ENCODE results near the gene ICOS. TPM values are rescaled to one million over a fixed set of nuclear protein-coding genes. Genes with fewer than 3 reads are reported as not detected.
"Not testable (repeated sequence)": the region's sequence is repeated elsewhere in the genome, so short reads cannot be mapped to it uniquely, and the experiment has no call there.

The ICOS gene
- total RNA-seq, 2 experiments from 2014 or later: 187 to 190 TPM

DNA sequence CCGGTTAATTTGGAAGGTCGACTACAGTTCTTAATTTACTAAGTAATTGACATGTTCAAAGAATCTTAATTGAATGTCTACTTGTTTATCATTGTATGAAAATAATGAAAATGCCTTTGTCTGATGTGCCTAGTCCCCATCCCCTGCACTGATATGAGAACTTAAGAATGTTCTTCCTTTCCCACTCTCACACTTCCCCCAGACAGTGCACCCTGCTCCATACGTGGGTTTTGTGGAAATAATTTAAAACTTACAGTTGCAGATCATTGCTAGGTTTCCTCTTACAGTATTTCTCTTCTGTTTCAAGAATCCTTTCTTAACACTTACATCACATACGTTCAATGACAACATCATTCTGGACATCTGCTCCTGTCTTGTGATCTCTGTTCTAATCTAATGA is 3.5 kb downstream of the ICOS start:
- Mint-ChIP-seq H3K4me1 (ENCODE audit: low read depth) (peaks cover 45% of the 10 kb centered on the region), H3K4me3 (peak overlapping the region; percentile 97), H3K9me3 (no peaks in the 10 kb centered on the region), H3K36me3 (peaks cover 82% of the 10 kb centered on the region), H3K27me3 (no peaks in the 10 kb centered on the region), H3K27ac (peak overlapping the region; percentile 97)
- POLR2A ChIA-PET: interaction anchor here (0.6 to 7.6 kb wide), 11 partner anchors 9 to 233 kb away, joined by 3 to 188 read pairs (median 19); partner anchors contain the start of genes CD28 and CTLA4
- no peak for DNase-seq
- intact Hi-C loops (cut with micrococcal nuclease): loop anchor here (2.0 kb wide), 1 partner anchor 33 kb away; no protein-coding TSS in a partner anchor
- CTCF ChIA-PET: no interaction called here

DNA sequence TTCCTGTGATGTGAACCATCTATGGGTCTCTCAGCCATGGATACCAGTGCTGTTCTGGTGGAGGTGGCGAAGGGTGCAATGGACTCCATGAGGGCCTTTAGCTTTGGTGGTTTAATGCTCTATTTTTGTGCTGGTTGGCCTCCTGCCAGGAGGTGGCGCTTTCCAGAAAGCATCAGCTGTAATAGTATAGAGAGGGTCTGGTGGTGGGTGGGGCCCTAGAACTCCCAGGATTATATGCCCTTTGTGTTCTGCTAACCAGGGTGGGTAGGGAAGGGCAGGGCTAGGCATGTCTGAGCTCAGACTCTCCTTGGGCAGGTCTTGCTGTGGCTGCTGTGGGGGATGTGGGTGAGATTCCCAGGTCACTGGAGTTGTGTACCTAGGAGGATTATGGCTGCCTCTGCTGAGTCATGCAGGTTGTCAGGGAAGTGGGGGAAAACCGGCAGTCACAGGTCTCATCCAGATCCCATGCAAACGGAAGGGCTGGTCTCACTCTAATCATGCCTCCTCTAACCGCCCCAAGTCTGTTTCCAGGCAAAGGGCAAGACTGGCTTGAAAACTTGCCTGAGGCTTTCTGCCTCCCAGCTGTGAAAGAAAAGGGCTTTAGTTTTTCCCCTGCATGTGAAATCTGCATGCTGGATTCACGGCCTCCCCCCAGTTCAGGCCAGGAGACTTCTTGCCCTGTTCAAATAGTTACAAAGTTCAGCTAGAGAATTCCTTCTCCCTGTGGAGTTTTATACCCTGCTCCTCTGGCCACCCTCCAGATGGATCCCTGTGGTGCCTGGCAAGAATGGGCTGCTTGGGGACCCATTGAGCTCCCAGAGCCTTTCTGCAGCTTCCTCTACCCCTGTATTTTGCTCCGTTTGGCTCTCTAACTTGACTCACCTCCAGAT is 7.2 kb downstream of the ICOS start:
- intact Hi-C loops (cut with micrococcal nuclease); H3K9me3 Mint-ChIP-seq; H3K27me3 Mint-ChIP-seq: not testable (repeated sequence)
- Mint-ChIP-seq H3K36me3 (peaks cover 90% of the 10 kb centered on the region), H3K27ac (peak overlapping the region; percentile 97), H3K4me1 (ENCODE audit: low read depth) (peaks cover 66% of the 10 kb centered on the region), H3K4me3 (peak overlapping the region; percentile 81)
- ChIA-PET POLR2A (interaction anchor here (0.9 to 8.1 kb wide), 10 partner anchors 9 to 237 kb away, joined by 3 to 55 read pairs (median 8); partner anchors contain the start of genes CD28 and CTLA4), CTCF (interaction anchor here (0.5 to 3.2 kb wide), 12 partner anchors 9 to 107 kb away, joined by 3 to 9 read pairs (median 4); no protein-coding TSS in a partner anchor)
- DNase-seq: peak; percentile 71

DNA sequence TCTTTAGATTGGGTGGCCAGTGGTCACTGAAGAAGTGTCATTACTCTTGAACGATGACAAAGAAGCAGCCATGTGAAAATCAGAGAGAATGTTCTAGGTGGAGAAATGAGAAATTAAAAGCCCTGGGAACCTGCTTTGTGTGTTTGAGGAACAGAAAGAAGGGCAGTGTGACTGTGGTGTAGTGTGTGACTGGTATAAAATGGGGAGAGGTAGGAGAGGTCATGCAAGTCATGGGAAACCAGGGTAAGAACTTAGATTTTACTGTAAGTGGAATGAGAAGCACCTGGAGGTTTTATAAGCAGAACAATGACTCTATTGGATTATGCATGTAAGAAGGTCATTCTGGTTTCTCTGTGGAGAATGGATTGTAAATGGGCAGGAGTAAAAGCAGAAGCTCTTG is 12.2 kb downstream of the ICOS start:
- intact Hi-C loops (cut with micrococcal nuclease): loop anchor here (1.0 kb wide), 1 partner anchor 7 kb away; no protein-coding TSS in a partner anchor

DNA sequence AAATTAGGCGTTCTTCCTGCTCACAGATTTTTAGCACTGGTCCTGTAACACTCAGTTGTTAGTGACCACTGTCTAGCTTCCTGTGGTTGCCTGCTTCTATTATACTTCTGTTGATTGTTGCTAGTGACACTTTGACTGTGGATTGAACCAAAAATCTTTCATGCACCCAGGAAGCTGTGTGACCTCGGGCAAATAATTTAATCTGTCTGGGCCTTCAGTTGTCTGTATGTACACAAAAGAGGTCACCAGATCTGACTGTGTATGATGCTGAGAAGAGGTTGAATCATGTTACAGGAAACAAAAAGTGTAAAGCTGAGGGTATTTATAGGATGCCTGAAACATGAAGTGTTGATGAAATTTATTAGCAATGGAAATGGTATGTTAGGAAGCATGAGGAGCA is 12.7 kb downstream of the ICOS start:
- H3K36me3 Mint-ChIP-seq: peaks cover 71% of the 10 kb centered on the region
- H3K27ac Mint-ChIP-seq: peak overlapping the region; percentile 89
- peaks cover 87% of the 10 kb centered on the region for H3K4me1 Mint-ChIP-seq (ENCODE audit: low read depth)
- peak overlapping the region; percentile 65 for H3K4me3 Mint-ChIP-seq
- intact Hi-C loops (cut with micrococcal nuclease): loop anchor here (1.0 kb wide), 1 partner anchor 8 kb away; no protein-coding TSS in a partner anchor
- no peaks in the 10 kb centered on the region for H3K9me3 Mint-ChIP-seq
- no peaks in the 10 kb centered on the region for H3K27me3 Mint-ChIP-seq
- ChIA-PET CTCF (interaction anchor here (1.5 kb wide), 1 partner anchor 20 kb away, joined by 4 read pairs; no protein-coding TSS in a partner anchor), POLR2A (interaction anchor here (0.8 to 8.1 kb wide), 9 partner anchors 8 to 161 kb away, joined by 3 to 55 read pairs (median 4); partner anchors contain the start of gene ICOS)
- no peak for DNase-seq

More for the DNA sequence above, 12.2 kb downstream of the ICOS start:
- Mint-ChIP-seq H3K27me3 (no peaks in the 10 kb centered on the region), H3K27ac (peak overlapping the region; percentile 89), H3K9me3 (no peaks in the 10 kb centered on the region), H3K4me3 (peak overlapping the region; percentile 65), H3K4me1 (ENCODE audit: low read depth) (peaks cover 90% of the 10 kb centered on the region), H3K36me3 (peaks cover 74% of the 10 kb centered on the region)
- CTCF ChIA-PET: interaction anchor here (1.5 kb wide), 1 partner anchor 20 kb away, joined by 4 read pairs; no protein-coding TSS in a partner anchor
- DNase-seq: no peak
- POLR2A ChIA-PET: interaction anchor here (0.8 to 8.1 kb wide), 11 partner anchors 8 to 162 kb away, joined by 3 to 55 read pairs (median 4); partner anchors contain the start of genes CTLA4 and ICOS

DNA sequence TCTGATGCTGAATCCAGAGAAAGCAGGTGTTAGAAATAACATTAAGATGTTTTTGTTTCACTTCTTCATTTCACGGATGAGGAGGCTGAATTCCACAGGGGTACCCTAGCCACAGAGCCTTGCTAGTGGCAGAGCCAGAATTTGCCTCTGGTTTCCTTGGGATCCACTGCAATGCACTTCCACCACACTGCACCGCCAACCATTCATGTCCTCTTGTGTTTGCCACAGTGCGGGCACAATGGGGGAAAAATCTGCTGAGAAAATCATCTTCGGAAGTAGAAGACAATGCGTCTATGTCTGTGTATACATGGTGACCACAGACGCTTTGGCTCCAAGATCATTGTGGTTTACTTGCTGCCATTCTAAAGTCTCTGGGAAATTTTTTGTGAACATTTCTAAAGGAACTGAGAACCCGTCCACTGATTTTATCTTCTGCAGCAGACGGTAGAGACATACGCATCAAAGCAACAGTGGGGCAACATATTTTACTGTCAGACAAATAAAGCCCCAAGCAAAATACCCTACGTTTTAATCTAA is 14.9 kb downstream of the ICOS start:
- POLR2A ChIA-PET: interaction anchor here (0.6 to 3.8 kb wide), 10 partner anchors 9 to 310 kb away, joined by 3 to 23 read pairs (median 3); partner anchors contain the start of gene ICOS
- peak; percentile 59 for DNase-seq
- Mint-ChIP-seq H3K9me3 (no peaks in the 10 kb centered on the region), H3K27me3 (no peaks in the 10 kb centered on the region), H3K4me3 (peak overlapping the region; percentile 65), H3K36me3 (peaks cover 69% of the 10 kb centered on the region), H3K27ac (peak overlapping the region; percentile 89), H3K4me1 (ENCODE audit: low read depth) (peaks cover 82% of the 10 kb centered on the region)
- intact Hi-C loops (cut with micrococcal nuclease): loop anchor here (2.0 kb wide), 2 partner anchors 17 to 37 kb away; no protein-coding TSS in a partner anchor
- CTCF ChIA-PET: interaction anchor here (0.7 to 1.2 kb wide), 4 partner anchors 17 to 37 kb away, joined by 3 to 4 read pairs (median 3); no protein-coding TSS in a partner anchor

DNA sequence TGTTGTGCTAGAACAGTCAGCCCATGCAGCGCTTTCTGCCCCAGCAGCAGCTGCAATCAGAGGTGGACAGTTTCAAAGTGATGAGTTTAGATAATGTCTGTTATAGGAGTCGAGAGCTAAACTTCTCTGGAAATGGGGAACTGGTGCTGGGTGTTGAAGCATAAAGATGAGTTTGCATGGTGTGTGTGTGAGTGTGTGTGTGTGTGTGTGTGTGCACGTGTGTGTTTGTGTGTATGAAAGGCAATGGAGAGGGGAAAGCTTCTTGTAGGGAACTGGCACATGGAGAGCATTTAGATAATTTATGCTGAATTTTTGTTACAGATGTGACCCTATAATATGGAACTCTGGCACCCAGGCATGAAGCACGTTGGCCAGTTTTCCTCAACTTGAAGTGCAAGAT is 22.7 kb downstream of the ICOS start:
- H3K27ac Mint-ChIP-seq: peak overlapping the region; percentile 0
- peaks cover 57% of the 10 kb centered on the region for H3K4me1 Mint-ChIP-seq (ENCODE audit: low read depth)
- ChIA-PET POLR2A (interaction anchor here (0.6 to 1.2 kb wide), 2 partner anchors 9 to 34 kb away, joined by 3 to 4 read pairs; no protein-coding TSS in a partner anchor), CTCF (no interaction called here)
- no peak for DNase-seq
- no peaks in the 10 kb centered on the region for H3K27me3 Mint-ChIP-seq
- intact Hi-C loops (cut with micrococcal nuclease): no loop called here
- H3K4me3 Mint-ChIP-seq: peak overlapping the region; percentile 0
- peaks cover 71% of the 10 kb centered on the region for H3K36me3 Mint-ChIP-seq
- no peaks in the 10 kb centered on the region for H3K9me3 Mint-ChIP-seq

DNA sequence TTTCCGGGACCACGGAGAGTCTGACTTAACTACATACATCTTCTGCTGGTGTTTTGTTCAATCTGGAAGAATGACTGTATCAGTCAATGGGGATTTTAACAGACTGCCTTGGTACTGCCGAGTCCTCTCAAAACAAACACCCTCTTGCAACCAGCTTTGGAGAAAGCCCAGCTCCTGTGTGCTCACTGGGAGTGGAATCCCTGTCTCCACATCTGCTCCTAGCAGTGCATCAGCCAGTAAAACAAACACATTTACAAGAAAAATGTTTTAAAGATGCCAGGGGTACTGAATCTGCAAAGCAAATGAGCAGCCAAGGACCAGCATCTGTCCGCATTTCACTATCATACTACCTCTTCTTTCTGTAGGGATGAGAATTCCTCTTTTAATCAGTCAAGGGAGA is 23.1 kb downstream of the ICOS start:
- H3K27me3 Mint-ChIP-seq: no peaks in the 10 kb centered on the region
- DNase-seq: no peak
- ChIA-PET CTCF (no interaction called here), POLR2A (interaction anchor here (0.6 to 1.2 kb wide), 2 partner anchors 9 to 33 kb away, joined by 3 to 4 read pairs; no protein-coding TSS in a partner anchor)
- H3K4me1 Mint-ChIP-seq (ENCODE audit: low read depth): peaks cover 54% of the 10 kb centered on the region
- peaks cover 68% of the 10 kb centered on the region for H3K36me3 Mint-ChIP-seq
- no peak overlapping the region for H3K4me3 Mint-ChIP-seq
- intact Hi-C loops (cut with micrococcal nuclease): no loop called here
- H3K27ac Mint-ChIP-seq: peak overlapping the region; percentile 18
- no peaks in the 10 kb centered on the region for H3K9me3 Mint-ChIP-seq

DNA sequence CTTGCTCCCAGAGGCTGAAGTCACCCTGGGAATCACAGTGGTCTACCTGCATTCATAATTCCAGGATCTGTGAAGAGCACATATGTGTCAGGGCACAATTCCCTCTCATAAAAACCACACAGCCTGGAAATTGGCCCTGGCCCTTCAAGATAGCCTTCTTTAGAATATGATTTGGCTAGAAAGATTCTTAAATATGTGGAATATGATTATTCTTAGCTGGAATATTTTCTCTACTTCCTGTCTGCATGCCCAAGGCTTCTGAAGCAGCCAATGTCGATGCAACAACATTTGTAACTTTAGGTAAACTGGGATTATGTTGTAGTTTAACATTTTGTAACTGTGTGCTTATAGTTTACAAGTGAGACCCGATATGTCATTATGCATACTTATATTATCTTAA is 24.2 kb downstream of the ICOS start:
- no peak for DNase-seq
- Mint-ChIP-seq H3K4me3 (no peak overlapping the region), H3K4me1 (ENCODE audit: low read depth) (peaks cover 43% of the 10 kb centered on the region), H3K36me3 (peaks cover 57% of the 10 kb centered on the region), H3K9me3 (no peaks in the 10 kb centered on the region), H3K27me3 (no peaks in the 10 kb centered on the region), H3K27ac (no peak overlapping the region)
- intact Hi-C loops (cut with micrococcal nuclease): no loop called here
- CTCF ChIA-PET: interaction anchor here (0.7 kb wide), 1 partner anchor 10 kb away, joined by 3 read pairs; no protein-coding TSS in a partner anchor
- POLR2A ChIA-PET: no interaction called here

DNA sequence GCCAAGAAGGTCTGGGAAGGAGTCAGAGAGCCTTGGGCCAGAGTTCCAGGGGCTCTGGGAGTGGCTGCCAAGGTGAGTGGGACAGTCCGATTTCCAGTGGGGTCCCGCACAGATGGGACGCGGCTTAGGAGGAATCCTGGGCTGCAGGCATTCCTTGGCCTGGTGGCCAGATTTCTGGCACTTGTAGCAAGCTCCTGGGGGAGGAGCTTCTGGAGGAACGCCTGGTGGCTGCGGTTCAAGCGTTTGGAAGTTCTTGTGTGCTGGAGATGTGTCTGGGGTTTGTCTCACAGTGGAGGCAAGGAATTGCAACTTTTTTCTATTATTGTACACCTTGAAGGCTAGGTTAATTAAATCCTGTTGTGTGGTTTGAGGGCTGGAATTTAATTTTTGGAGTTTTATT is 28.6 kb downstream of the ICOS start:
- CTCF ChIA-PET; DNase-seq; H3K4me3 Mint-ChIP-seq; H3K27ac Mint-ChIP-seq; intact Hi-C loops (cut with micrococcal nuclease); H3K27me3 Mint-ChIP-seq; POLR2A ChIA-PET; H3K9me3 Mint-ChIP-seq: not testable (repeated sequence)
- peaks cover 15% of the 10 kb centered on the region for H3K4me1 Mint-ChIP-seq (ENCODE audit: low read depth)
- H3K36me3 Mint-ChIP-seq: peaks cover 19% of the 10 kb centered on the region

DNA sequence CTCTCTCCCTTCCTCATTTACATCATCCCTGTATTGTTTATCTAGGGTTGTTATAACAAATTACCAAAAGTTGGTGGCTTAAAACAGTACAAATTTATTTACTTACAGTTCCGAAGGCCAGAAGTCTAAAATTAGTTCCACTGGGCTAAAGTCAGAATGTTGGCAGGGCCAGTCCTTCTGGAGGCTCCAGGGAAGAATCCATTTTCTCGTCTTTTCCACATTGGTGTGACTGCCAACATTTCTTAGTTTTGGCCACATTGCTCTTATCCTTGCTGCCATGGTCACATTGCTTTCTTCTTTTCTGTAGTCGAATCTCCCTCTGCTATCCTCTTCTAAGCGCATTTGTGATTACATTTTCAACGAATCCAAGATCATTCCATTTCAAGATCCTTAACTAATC is 34.7 kb downstream of the ICOS start:
- H3K36me3 Mint-ChIP-seq: no peaks in the 10 kb centered on the region

DNA sequence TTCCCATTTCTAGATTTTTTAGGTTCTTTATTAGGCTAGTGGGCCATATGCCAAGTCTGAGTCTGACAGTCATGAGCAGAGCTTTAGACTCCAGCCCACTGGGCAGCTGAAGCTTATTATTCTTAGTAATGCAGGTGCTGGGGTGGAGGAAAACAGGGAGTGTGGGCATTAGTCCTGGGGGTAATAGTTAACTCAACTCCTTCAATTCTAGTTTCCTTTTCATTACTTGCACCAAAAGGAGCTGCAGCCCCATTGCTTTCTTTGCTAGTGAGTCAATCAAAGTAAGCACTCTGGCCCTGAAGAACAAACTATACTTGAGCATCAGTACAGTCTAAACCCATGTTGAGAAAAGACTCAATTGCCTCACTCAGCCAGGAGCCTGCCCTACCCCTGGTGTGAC is 35.5 kb downstream of the ICOS start:
- no peak for DNase-seq
- Mint-ChIP-seq H3K4me3 (no peak overlapping the region), H3K4me1 (ENCODE audit: low read depth) (peaks cover 26% of the 10 kb centered on the region), H3K27me3 (no peaks in the 10 kb centered on the region), H3K36me3 (no peaks in the 10 kb centered on the region), H3K27ac (no peak overlapping the region), H3K9me3 (no peaks in the 10 kb centered on the region)
- ChIA-PET POLR2A (no interaction called here), CTCF (no interaction called here)
- intact Hi-C loops (cut with micrococcal nuclease): loop anchor here (2.0 kb wide), 2 partner anchors 15 to 31 kb away; no protein-coding TSS in a partner anchor

More for the DNA sequence above, 34.7 kb downstream of the ICOS start:
- CTCF ChIA-PET: no interaction called here
- H3K27ac Mint-ChIP-seq: no peak overlapping the region
- no peak for DNase-seq
- H3K4me1 Mint-ChIP-seq (ENCODE audit: low read depth): peaks cover 26% of the 10 kb centered on the region
- intact Hi-C loops (cut with micrococcal nuclease): no loop called here
- no peak overlapping the region for H3K4me3 Mint-ChIP-seq
- no peaks in the 10 kb centered on the region for H3K27me3 Mint-ChIP-seq
- POLR2A ChIA-PET: no interaction called here
- no peaks in the 10 kb centered on the region for H3K9me3 Mint-ChIP-seq

Measured in activated CD4-positive, alpha-beta memory T cell treated with anti-CD3 and anti-CD28 coated beads for 36 hours (primary cell).